H9 (cell line): Measurements from ENCODE around the gene PYGB. TPM values are rescaled to one million over a fixed set of nuclear protein-coding genes. Genes with fewer than 3 reads are reported as not detected.
A peak's percentile ranks its signal among the peaks of the same experiment; 100 is the strongest.

Source experiments
- DNase-seq: peaks from one replicate; pipeline ENCODE4 v3.0.0-alpha.2; 2017
- H2AFZ ChIP-seq: one replicate; pipeline ENCODE4 v1.6.1; 2013; ENCODE audit warnings: mild to moderate bottlenecking, low read length, control low read depth, moderate library complexity
- H2AK5ac ChIP-seq: 2 replicates; pipeline ENCODE4 v1.6.1; 2013; ENCODE audit warnings: low read length, control low read depth, mixed read lengths; ENCODE audit not compliant: insufficient read length
- H2BK120ac ChIP-seq: one replicate; pipeline ENCODE4 v1.6.1; 2013; ENCODE audit warnings: low read depth, mild to moderate bottlenecking, low read length, control low read depth, inconsistent platforms; ENCODE audit not compliant: poor library complexity, severe bottlenecking
- H2BK12ac ChIP-seq: 2 replicates; pipeline ENCODE4 v1.6.1; 2013; ENCODE audit warnings: low read length, control low read depth, mixed read lengths, low read depth; ENCODE audit not compliant: insufficient read length
- H2BK15ac ChIP-seq: 2 replicates; pipeline ENCODE4 v1.6.1; 2013; ENCODE audit warnings: low read depth, low read length, control low read depth
- H2BK20ac ChIP-seq: one replicate; pipeline ENCODE4 v1.6.1; 2013; ENCODE audit warnings: low read depth, mild to moderate bottlenecking, low read length, control low read depth, inconsistent platforms; ENCODE audit not compliant: poor library complexity, severe bottlenecking
- H2BK5ac ChIP-seq: 2 replicates; pipeline ENCODE4 v1.6.1; 2013; ENCODE audit warnings: low read length, control low read depth, mixed read lengths; ENCODE audit not compliant: insufficient read length
- H3K14ac ChIP-seq: 2 replicates; pipeline ENCODE4 v1.6.1; 2013; ENCODE audit warnings: low read length, control low read depth; ENCODE audit not compliant: insufficient read depth
- H3K18ac ChIP-seq: 2 replicates; pipeline ENCODE4 v1.6.1; 2013; ENCODE audit warnings: low read depth, mild to moderate bottlenecking, mixed read lengths, low read length, control low read depth; ENCODE audit not compliant: insufficient read length
- H3K23ac ChIP-seq: 2 replicates; pipeline ENCODE4 v1.6.1; 2013; ENCODE audit warnings: low read length, control low read depth, mixed read lengths, low read depth; ENCODE audit not compliant: insufficient read length
- H3K23me2 ChIP-seq: 2 replicates; pipeline ENCODE4 v1.6.1; 2013; ENCODE audit warnings: low read depth, mild to moderate bottlenecking, mixed read lengths, low read length, control low read depth; ENCODE audit not compliant: insufficient read length, poor library complexity, severe bottlenecking
- H3K27ac ChIP-seq: 2 replicates; pipeline ENCODE4 v1.5.1; 2013; ENCODE audit warnings: low read length, control low read depth, mixed read lengths, low read depth; ENCODE audit not compliant: insufficient read length
- H3K27me3 ChIP-seq: 2 replicates; pipeline ENCODE4 v1.6.1; 2013; ENCODE audit warnings: low read length, control low read depth, inconsistent platforms; ENCODE audit not compliant: insufficient read depth
- H3K4ac ChIP-seq: 2 replicates; pipeline ENCODE4 v1.6.1; 2013; ENCODE audit warnings: low read depth, mild to moderate bottlenecking, control low read depth, inconsistent platforms, low read length, moderate library complexity
- H3K4me1 ChIP-seq: 2 replicates; pipeline ENCODE4 v1.6.1; 2013; ENCODE audit warnings: low read length, control low read depth, inconsistent platforms; ENCODE audit not compliant: insufficient read depth
- H3K4me2 ChIP-seq: 2 replicates; pipeline ENCODE4 v1.6.1; 2013; ENCODE audit warnings: low read length, control low read depth, mixed read lengths; ENCODE audit not compliant: insufficient read length, insufficient read depth
- H3K56ac ChIP-seq: 2 replicates; pipeline ENCODE4 v1.6.1; 2013; ENCODE audit warnings: low read depth, mild to moderate bottlenecking, mixed read lengths, low read length, control low read depth; ENCODE audit not compliant: insufficient read length
- H3K79me1 ChIP-seq: 2 replicates; pipeline ENCODE4 v1.6.1; 2013; ENCODE audit warnings: low read depth, mild to moderate bottlenecking, moderate library complexity, low read length, control low read depth, inconsistent platforms; ENCODE audit not compliant: insufficient read depth, poor library complexity, severe bottlenecking
- H3K79me2 ChIP-seq: 2 replicates; pipeline ENCODE4 v1.6.1; 2013; ENCODE audit warnings: low read length, control low read depth, inconsistent platforms; ENCODE audit not compliant: insufficient read depth
- H3K9ac ChIP-seq: 2 replicates; pipeline ENCODE4 v1.6.1; 2013; ENCODE audit warnings: low read length, control low read depth, mixed read lengths; ENCODE audit not compliant: insufficient read length; ENCODE audit errors: extremely low read depth
- H3K9me3 ChIP-seq: one replicate; pipeline ENCODE4 v1.6.1; 2013; ENCODE audit warnings: low read depth, low read length, inconsistent platforms; ENCODE audit not compliant: control insufficient read depth
- H3T11ph ChIP-seq: one replicate; pipeline ENCODE4 v1.6.1; 2013; ENCODE audit warnings: mild to moderate bottlenecking, low read length, control low read depth, inconsistent platforms
- H4K20me1 ChIP-seq: one replicate; pipeline ENCODE4 v1.6.1; 2013; ENCODE audit not compliant: control insufficient read depth, insufficient read length, insufficient read depth
- H4K5ac ChIP-seq: 2 replicates; pipeline ENCODE4 v1.6.1; 2013; ENCODE audit warnings: low read depth, mild to moderate bottlenecking, mixed read lengths, low read length, control low read depth; ENCODE audit not compliant: insufficient read length
- H4K8ac ChIP-seq: replicated peaks from 2 replicates; pipeline ENCODE4 v1.6.1; 2013; ENCODE audit warnings: low read length, control low read depth, mixed read lengths, low read depth; ENCODE audit not compliant: insufficient read length
- H4K91ac ChIP-seq: 2 replicates; pipeline ENCODE4 v1.6.1; 2013; ENCODE audit warnings: low read depth, mild to moderate bottlenecking, moderate library complexity, mixed read lengths, low read length, control low read depth; ENCODE audit not compliant: insufficient read length
- H3K27ac Mint-ChIP-seq, 3 experiments: 2 replicates in 2 of 3; 3 replicates in 1 of 3; pipeline ENCODE4 v1.8.0; 2020 to 2021; ENCODE audit warnings: mixed read lengths in 3 of 3, mild to moderate bottlenecking in 1 of 3, moderate library complexity in 1 of 3
- H3K27me3 Mint-ChIP-seq: 2 replicates; pipeline ENCODE4 v1.8.0; 2021; ENCODE audit warnings: low read depth, mild to moderate bottlenecking, moderate library complexity, mixed read lengths
- H3K36me3 Mint-ChIP-seq, 3 experiments: 2 replicates in 2 of 3; 3 replicates in 1 of 3; pipeline ENCODE4 v1.8.0; 2020 to 2021; ENCODE audit warnings: low read depth in 3 of 3, mixed read lengths in 3 of 3; ENCODE audit not compliant: insufficient read depth in 1 of 3
- H3K4me1 Mint-ChIP-seq, 2 experiments: 2 replicates each; pipeline ENCODE4 v1.8.0; 2020; ENCODE audit warnings: mixed read lengths in 2 of 2
- H3K4me3 Mint-ChIP-seq, 2 experiments: 2 replicates in 1 of 2; 3 replicates in 1 of 2; pipeline ENCODE4 v1.8.0; 2020 to 2021; ENCODE audit warnings: mild to moderate bottlenecking in 2 of 2, mixed read lengths in 2 of 2, moderate library complexity in 1 of 2
- H3K9me3 Mint-ChIP-seq, 2 experiments: 2 replicates in 1 of 2; 3 replicates in 1 of 2; pipeline ENCODE4 v1.8.0; 2020; ENCODE audit warnings: mild to moderate bottlenecking in 2 of 2, mixed read lengths in 2 of 2, moderate library complexity in 1 of 2
- CTCF ChIP-seq: fragments of 200-600 bp; sonication (generic); conservative IDR thresholded peaks from 3 replicates; pipeline ENCODE4 v1.8.0; 2021; ENCODE audit warnings: antibody characterized with exemption, mild to moderate bottlenecking
- WGBS: extraction: QIAGEN DNeasy Blood & Tissue Kit; methylation state at CpG from one replicate; pipeline ENCODE4 v1.1.7; 2013; ENCODE audit warnings: missing lambda C conversion rate, low lambda C conversion rate, mixed read lengths; ENCODE audit not compliant: insufficient read length; ENCODE audit errors: extremely low coverage; 5-methylcytosine and 5-hydroxymethylcytosine counted together
- total RNA-seq: library from RNA; stranded (reverse); gene quantifications from 2 replicates; pipeline ENCODE4 v1.2.1, GENCODE V29; 2021

Gene PYGB
- total RNA-seq, 1 experiment from 2014 or later: 46.9 TPM

- Histone ChIP-seq H4K20me1 (no peaks in the 10 kb centered on the region), H3T11ph (no peak overlapping the region), H3K9ac (no peak overlapping the region), H3K23ac (no peak overlapping the region), H3K9me3 (no peaks in the 10 kb centered on the region), H3K27me3 (no peaks in the 10 kb centered on the region), H3K27ac (no peak overlapping the region), H3K23me2 (no peaks in the 10 kb centered on the region), H2BK20ac (no peak overlapping the region), H3K79me2 (no peaks in the 10 kb centered on the region), H3K18ac (no peak overlapping the region), H3K79me1 (no peaks in the 10 kb centered on the region), H2BK15ac (no peak overlapping the region), H4K8ac (no peak overlapping the region), H2AK5ac (no peak overlapping the region), H2BK120ac (no peak overlapping the region), H4K91ac (no peak overlapping the region), H2AFZ (no peak overlapping the region), H3K4ac (no peak overlapping the region), H4K5ac (no peak overlapping the region), H3K14ac (no peak overlapping the region), H2BK12ac (no peak overlapping the region), H3K56ac (no peak overlapping the region), H3K4me2 (no peak overlapping the region), H2BK5ac (no peak overlapping the region), H3K4me1 (no peaks in the 10 kb centered on the region)
- peaks cover 0 to 4% of the 10 kb centered on the region in 2 experiments; a peak in 1 of 4 replicates for H3K4me1 Mint-ChIP-seq
- no CpG with 5 or more reads among the region's 24 CpGs for WGBS
- DNase-seq: no peak
- no peaks in the 10 kb centered on the region; a peak in 1 of 5 replicates for H3K9me3 Mint-ChIP-seq
- peak overlapping the region in 2 of 3 experiments; percentile 59 to 77; a peak in 2 of 7 replicates for H3K27ac Mint-ChIP-seq
- no peaks in the 10 kb centered on the region; the same call in 1 of the 2 replicates for H3K27me3 Mint-ChIP-seq
- H3K36me3 Mint-ChIP-seq: peaks cover 27 to 56% (median 55%) of the 10 kb centered on the region in 3 experiments
- no peak overlapping the region for H3K4me3 Mint-ChIP-seq
- no peak for TF ChIP-seq CTCF
Observed at GRCh38 chr20:25285856-25286798, 38.2 kb downstream of the PYGB start.
